HEK293T (cell line): ENCODE measurements around the gene PYGO1.

Experiments
- BHLHE40 ChIP-seq: fragments of 450-650 bp; IDR thresholded peaks from 2 replicates; pipeline ENCODE4 v1.6.1; 2016; ENCODE audit warnings: mild to moderate bottlenecking, moderate library complexity, borderline replicate concordance
- ELF4 ChIP-seq: fragments of 450-650 bp; IDR thresholded peaks from 2 replicates; pipeline ENCODE4 v1.6.1; 2017; ENCODE audit warnings: antibody characterized with exemption
- FOXA1 ChIP-seq: fragments of 450-650 bp; IDR thresholded peaks from 2 replicates; pipeline ENCODE4 v1.6.1; 2016; ENCODE audit warnings: mild to moderate bottlenecking
- FOXK2 ChIP-seq: fragments of 450-650 bp; IDR thresholded peaks from 2 replicates; pipeline ENCODE4 v1.6.1; 2016; ENCODE audit warnings: mild to moderate bottlenecking
- L3MBTL2 ChIP-seq: fragments of 450-650 bp; conservative IDR thresholded peaks from 2 replicates; pipeline ENCODE4 v1.6.1; 2016; ENCODE audit warnings: mild to moderate bottlenecking
- SP1 ChIP-seq: fragments of 450-650 bp; IDR thresholded peaks from 2 replicates; pipeline ENCODE4 v1.6.1; 2017
- SUZ12 ChIP-seq: fragments of 450-650 bp; IDR thresholded peaks from 2 replicates; pipeline ENCODE4 v1.6.1; 2016; ENCODE audit warnings: mild to moderate bottlenecking
- TARDBP ChIP-seq: fragments of 450-650 bp; IDR thresholded peaks from 2 replicates; pipeline ENCODE4 v1.6.1; 2016
- ZNF384 ChIP-seq: fragments of 450-650 bp; IDR thresholded peaks from 2 replicates; pipeline ENCODE4 v1.6.1; 2016

DNA sequence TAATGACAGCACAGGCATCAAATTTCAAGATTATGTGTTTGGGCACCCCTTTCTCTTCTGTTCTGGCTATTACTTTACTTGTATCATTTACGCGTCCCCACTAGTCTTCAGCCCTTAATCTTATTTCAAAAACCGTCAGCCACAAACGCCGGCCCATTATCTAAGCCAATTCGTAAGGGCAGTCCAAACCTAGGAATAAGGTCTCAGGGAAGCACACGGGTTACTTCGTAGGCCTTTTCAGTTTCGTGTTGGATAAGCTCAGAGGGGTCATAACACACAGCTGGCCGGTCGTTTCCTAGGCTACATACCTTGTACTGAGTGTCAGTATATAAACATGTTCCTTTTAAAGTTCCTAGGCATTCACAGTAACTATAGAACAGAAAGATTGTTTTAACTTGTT lies 75.0 kb downstream of the PYGO1 start:
- TF ChIP-seq SUZ12 (no peak), ZNF384 (no peak), FOXA1 (no peak), BHLHE40 (no peak), TARDBP (no peak), FOXK2 (no peak), L3MBTL2 (no peak), ELF4 (no peak), SP1 (no peak)
